Activated B cell treated with CpG ODN at 0.5 μM for 24 hours (primary cell): ENCODE data around the gene ZYX. TPM values are rescaled to one million over a fixed set of nuclear protein-coding genes. Genes with fewer than 3 reads are reported as not detected.
"Not testable (repeated sequence)": the region's sequence is repeated elsewhere in the genome, so short reads cannot be mapped to it uniquely, and the experiment has no call there.

Experiments
- ATAC-seq: fragments of 200-7000 bp; cut with Tn5 transposase; one replicate; pipeline ENCODE4 v1.10.0; 2021; ENCODE audit warnings: low read depth, mild to moderate bottlenecking, moderate library complexity
- CTCF ChIA-PET: fragments of 350-600 bp; sonication (Branson Sonifier 250); formaldehyde crosslinking; loops from one replicate; lab custom pipeline; 2021; ENCODE audit warnings: antibody characterized with exemption; lab: Charles Lee
- POLR2A ChIA-PET: fragments of 350-600 bp; sonication (Branson Sonifier 250); formaldehyde crosslinking; loops from one replicate; lab custom pipeline; 2021; ENCODE audit warnings: antibody characterized with exemption; lab: Charles Lee
- DNase-seq: peaks from one replicate; pipeline ENCODE4 v3.0.0; 2022
- H3K27ac Mint-ChIP-seq: one replicate; pipeline ENCODE4 v1.8.0; 2020; ENCODE audit warnings: mixed read lengths
- H3K27me3 Mint-ChIP-seq: one replicate; pipeline ENCODE4 v1.8.0; 2021; ENCODE audit warnings: mixed read lengths
- H3K36me3 Mint-ChIP-seq: one replicate; pipeline ENCODE4 v1.8.0; 2021; ENCODE audit warnings: low read depth, mixed read lengths
- H3K4me1 Mint-ChIP-seq: one replicate; pipeline ENCODE4 v1.8.0; 2021; ENCODE audit warnings: mixed read lengths
- H3K4me3 Mint-ChIP-seq: one replicate; pipeline ENCODE4 v1.8.0; 2020; ENCODE audit warnings: mild to moderate bottlenecking, mixed read lengths
- H3K9me3 Mint-ChIP-seq: one replicate; pipeline ENCODE4 v1.8.0; 2020; ENCODE audit warnings: mixed read lengths
- CTCF ChIP-seq: fragments of 200-600 bp; IDR thresholded peaks from one replicate; pipeline ENCODE4 v1.8.0; 2022; ENCODE audit warnings: antibody characterized with exemption, mild to moderate bottlenecking
- intact Hi-C: fragments of 100-400 bp; cut with micrococcal nuclease; formaldehyde crosslinking; loops from one replicate; pipeline ENCODE4 v1.15.1; 2024
- total RNA-seq: library from RNA; stranded (reverse); gene quantifications from 2 replicates; pipeline ENCODE4 v1.2.3, GENCODE V29; 2022

Gene ZYX
- total RNA-seq, 1 donor from 2014 or later: 101 TPM

GRCh38 chr7:143411976-143412708 lies 31.0 kb downstream of the ZYX start:
- peaks cover 50% of the 10 kb centered on the region for H3K27me3 Mint-ChIP-seq
- no peaks in the 10 kb centered on the region for H3K9me3 Mint-ChIP-seq
- no peak overlapping the region for H3K27ac Mint-ChIP-seq
- H3K4me1 Mint-ChIP-seq: peaks cover 29% of the 10 kb centered on the region
- no peak for DNase-seq
- no peak for ATAC-seq
- intact Hi-C loops: no loop called here
- TF ChIP-seq CTCF: no peak
- no peak overlapping the region for H3K4me3 Mint-ChIP-seq
- CTCF ChIA-PET: interaction anchor here (1.4 kb wide), 1 partner anchor 173 kb away, joined by 4 read pairs; no protein-coding TSS in a partner anchor
- POLR2A ChIA-PET: no interaction called here
- H3K36me3 Mint-ChIP-seq: no peaks in the 10 kb centered on the region

GRCh38 chr7:143413123-143413522 lies 32.0 kb downstream of the ZYX start:
- Mint-ChIP-seq H3K4me3 (no peak overlapping the region), H3K27me3 (peaks cover 53% of the 10 kb centered on the region), H3K27ac (no peak overlapping the region), H3K9me3 (no peaks in the 10 kb centered on the region), H3K4me1 (peaks cover 23% of the 10 kb centered on the region), H3K36me3 (no peaks in the 10 kb centered on the region)
- DNase-seq (no peak), ATAC-seq (no peak)
- no peak for TF ChIP-seq CTCF
- intact Hi-C loops: no loop called here
- CTCF ChIA-PET: no interaction called here
- POLR2A ChIA-PET: no interaction called here

- not testable (repeated sequence) for H3K4me3 Mint-ChIP-seq, H3K9me3 Mint-ChIP-seq, H3K27ac Mint-ChIP-seq, H3K4me1 Mint-ChIP-seq, ATAC-seq, H3K36me3 Mint-ChIP-seq, DNase-seq
- H3K27me3 Mint-ChIP-seq: peaks cover 45% of the 10 kb centered on the region
- intact Hi-C loops: loop anchor here (5.0 kb wide), 1 partner anchor 108 kb away; no protein-coding TSS in a partner anchor
- ChIA-PET POLR2A (interaction anchor here (0.7 kb wide), 1 partner anchor 33 kb away, joined by 4 read pairs; no protein-coding TSS in a partner anchor), CTCF (interaction anchor here (1.0 to 5.2 kb wide), 4 partner anchors 10 to 175 kb away, joined by 3 to 118 read pairs (median 4); no protein-coding TSS in a partner anchor)
Measured at GRCh38 chr7:143415209-143415608, 34.1 kb downstream of the ZYX start.

GRCh38 chr7:143415742-143416397 lies 34.7 kb downstream of the ZYX start:
- peaks cover 4% of the 10 kb centered on the region for H3K9me3 Mint-ChIP-seq
- no peak overlapping the region for H3K4me3 Mint-ChIP-seq
- CTCF ChIA-PET: interaction anchor here (0.7 to 5.2 kb wide), 13 partner anchors 8 to 712 kb away, joined by 3 to 118 read pairs (median 4); no protein-coding TSS in a partner anchor
- no peak for ATAC-seq
- no peak for TF ChIP-seq CTCF
- H3K4me1 Mint-ChIP-seq: no peaks in the 10 kb centered on the region
- no peaks in the 10 kb centered on the region for H3K36me3 Mint-ChIP-seq
- H3K27me3 Mint-ChIP-seq: peaks cover 39% of the 10 kb centered on the region
- DNase-seq: no peak
- no peak overlapping the region for H3K27ac Mint-ChIP-seq
- intact Hi-C loops: loop anchor here (1.0 to 5.0 kb wide), 4 partner anchors 36 to 711 kb away; no protein-coding TSS in a partner anchor
- POLR2A ChIA-PET: interaction anchor here (0.5 to 1.1 kb wide), 4 partner anchors 8 to 35 kb away, joined by 3 to 4 read pairs (median 3); no protein-coding TSS in a partner anchor

GRCh38 chr7:143416565-143417149 lies 35.5 kb downstream of the ZYX start:
- POLR2A ChIA-PET: interaction anchor here (0.7 to 1.1 kb wide), 2 partner anchors 9 to 36 kb away, joined by 3 read pairs; no protein-coding TSS in a partner anchor
- ATAC-seq: no peak
- peak; percentile 58 for TF ChIP-seq CTCF
- peaks cover 4% of the 10 kb centered on the region for H3K9me3 Mint-ChIP-seq
- no peak overlapping the region for H3K4me3 Mint-ChIP-seq
- CTCF ChIA-PET: interaction anchor here (0.7 to 5.2 kb wide), 12 partner anchors 9 to 711 kb away, joined by 3 to 118 read pairs (median 4); no protein-coding TSS in a partner anchor
- H3K27me3 Mint-ChIP-seq: peaks cover 37% of the 10 kb centered on the region
- no peaks in the 10 kb centered on the region for H3K4me1 Mint-ChIP-seq
- intact Hi-C loops: loop anchor here (1.0 to 5.0 kb wide), 4 partner anchors 36 to 711 kb away; no protein-coding TSS in a partner anchor
- H3K27ac Mint-ChIP-seq: no peak overlapping the region
- no peak for DNase-seq
- H3K36me3 Mint-ChIP-seq: no peaks in the 10 kb centered on the region
